Upper lobe of left lung (tissue), 4 donors: Measurements from ENCODE around the gene EPHB4.

Experiments
- CTCF ChIP-seq, 6 experiments: fragments of 450-650 bp in 4 of 6; fragments of 200-600 bp in 2 of 6; sonication (generic) in 2 of 6; IDR thresholded peaks; one replicate each; pipeline ENCODE4 v1.5.1; 2016 to 2019; ENCODE audit warnings: antibody characterized with exemption in 6 of 6
- EP300 ChIP-seq, 4 donors: sonication (generic); formaldehyde crosslinking; IDR thresholded peaks; one replicate each; pipeline ENCODE4 v1.5.1; 2017; ENCODE audit warnings: antibody characterized with exemption in 4 of 4, control low read depth in 2 of 4

- no peak for TF ChIP-seq CTCF (IDR thresholded peaks at IDR 0.05)
- TF ChIP-seq EP300 (IDR thresholded peaks at IDR 0.05) = no peak
Observed at GRCh38 chr7:100801833-100802568, 25.3 kb downstream of the EPHB4 start.
